ENCODE results near the gene SGMS1. TPM values are rescaled to one million over a fixed set of nuclear protein-coding genes. Genes with fewer than 3 reads are reported as not detected.

SGMS1 gene
- total and polyA plus RNA-seq, 2 donors (not counting 1 experiment from before 2014, with no cell fraction given): 10.0 to 43.5 TPM

GRCh38 chr10:50565301-50566083 is 58.3 kb downstream of the SGMS1 start:
- H3K4me3 Mint-ChIP-seq: no peak overlapping the region
- Histone ChIP-seq H3K4me3 (ENCODE audit: control extremely low read depth in 1 of 5, extremely low read depth in 1 of 5, insufficient read depth in 1 of 5, low read depth in 2 of 5, low read length in 4 of 5) (no peak overlapping the region), H3K4me1 (ENCODE audit: control insufficient read depth in 2 of 2, insufficient read depth in 2 of 2, low read length in 2 of 2) (no peaks in the 10 kb centered on the region), H2AFZ (ENCODE audit: insufficient read depth, low read depth, low read length, poor library complexity, severe bottlenecking) (no peak overlapping the region), H3K27ac (ENCODE audit: low read length in 2 of 2) (no peak overlapping the region), H4K20me1 (ENCODE audit: control insufficient read depth, insufficient read depth, low read length, poor library complexity, severe bottlenecking) (peaks cover 48% of the 10 kb centered on the region), H3K36me3 (replicated peaks in 1 of 2; ENCODE audit: control extremely low read depth in 1 of 2, control insufficient read depth in 1 of 2, extremely low read depth in 1 of 2, insufficient read depth in 2 of 2, low read length in 1 of 2) (peaks cover 3 to 6% of the 10 kb centered on the region in 2 experiments), H3K9me3 (ENCODE audit: control extremely low read depth in 1 of 3, control insufficient read depth in 2 of 3, insufficient read depth in 1 of 3, low read length in 2 of 3) (no peaks in the 10 kb centered on the region), H3K9ac (ENCODE audit: low read length) (no peak overlapping the region), H3K79me2 (ENCODE audit: control insufficient read depth, insufficient read depth, low read length) (peaks cover 79% of the 10 kb centered on the region), H3K27me3 (replicated peaks in 1 of 4; ENCODE audit: control extremely low read depth in 1 of 4, control insufficient read depth in 3 of 4, insufficient read depth in 4 of 4, low read length in 3 of 4) (no peaks in the 10 kb centered on the region), H3K4me2 (replicated peaks; ENCODE audit: low read depth, low read length, poor library complexity, severe bottlenecking) (no peak overlapping the region)
- H3K9me3 Mint-ChIP-seq (ENCODE audit: insufficient read depth): no peaks in the 10 kb centered on the region
- TF ChIP-seq EZH2 (IDR thresholded peaks at IDR 0.05; ENCODE audit: borderline replicate concordance, insufficient read depth, low read depth, low read length, poor library complexity, severe bottlenecking): no peak
- no peak for TF ChIP-seq CTCF (IDR thresholded peaks at IDR 0.05)
- no peak overlapping the region for H3K27ac Mint-ChIP-seq
- H3K27me3 Mint-ChIP-seq: no peaks in the 10 kb centered on the region
- H3K4me1 Mint-ChIP-seq: peaks cover 6% of the 10 kb centered on the region
- DNase-seq: no peak
- POLR2A ChIA-PET: interaction anchor here (0.6 kb wide), 1 partner anchor 63 kb away, joined by 9 read pairs; no protein-coding TSS in a partner anchor
- CTCF ChIA-PET: no interaction called here
- ATAC-seq (ENCODE audit: low read depth): no peak
- 100% methylated on average over 8 of the region's 9 CpGs for WGBS (ENCODE audit: insufficient coverage)
- intact Hi-C loops (cut with micrococcal nuclease): no loop called here

DNA sequence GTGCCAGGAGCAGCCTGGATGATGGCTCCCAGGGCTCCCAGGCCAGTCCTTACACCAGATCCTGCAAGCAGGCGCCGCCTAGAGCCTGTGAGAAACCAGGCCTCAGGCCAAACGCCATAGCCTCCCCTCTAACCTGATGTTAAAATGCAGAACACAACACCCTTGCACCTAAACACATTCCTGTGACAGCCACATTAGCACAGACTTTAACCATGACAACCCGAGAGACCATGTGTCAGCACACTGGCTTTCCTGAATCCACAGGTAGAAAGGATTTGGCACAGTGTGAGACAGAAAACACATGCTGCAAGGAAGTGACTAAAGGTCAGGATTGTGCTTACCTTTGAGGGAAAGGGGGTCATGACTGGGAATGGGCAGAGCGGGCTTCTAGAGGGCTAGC is 59.9 kb downstream of the SGMS1 start:
- Histone ChIP-seq H3K9ac (ENCODE audit: low read length) (no peak overlapping the region), H3K27me3 (replicated peaks in 1 of 4; ENCODE audit: control extremely low read depth in 1 of 4, control insufficient read depth in 3 of 4, insufficient read depth in 4 of 4, low read length in 3 of 4) (no peaks in the 10 kb centered on the region), H3K9me3 (ENCODE audit: control extremely low read depth in 1 of 3, control insufficient read depth in 2 of 3, insufficient read depth in 1 of 3, low read length in 2 of 3) (no peaks in the 10 kb centered on the region), H3K27ac (ENCODE audit: low read length in 2 of 2) (no peak overlapping the region), H3K36me3 (replicated peaks in 1 of 2; ENCODE audit: control extremely low read depth in 1 of 2, control insufficient read depth in 1 of 2, extremely low read depth in 1 of 2, insufficient read depth in 2 of 2, low read length in 1 of 2) (peaks cover 3 to 6% of the 10 kb centered on the region in 2 experiments), H3K4me1 (ENCODE audit: control insufficient read depth in 2 of 2, insufficient read depth in 2 of 2, low read length in 2 of 2) (no peaks in the 10 kb centered on the region), H4K20me1 (ENCODE audit: control insufficient read depth, insufficient read depth, low read length, poor library complexity, severe bottlenecking) (peaks cover 44% of the 10 kb centered on the region), H2AFZ (ENCODE audit: insufficient read depth, low read depth, low read length, poor library complexity, severe bottlenecking) (no peak overlapping the region), H3K79me2 (ENCODE audit: control insufficient read depth, insufficient read depth, low read length) (peaks cover 66% of the 10 kb centered on the region), H3K4me2 (replicated peaks; ENCODE audit: low read depth, low read length, poor library complexity, severe bottlenecking) (no peak overlapping the region), H3K4me3 (ENCODE audit: control extremely low read depth in 1 of 5, extremely low read depth in 1 of 5, insufficient read depth in 1 of 5, low read depth in 2 of 5, low read length in 4 of 5) (no peak overlapping the region)
- TF ChIP-seq EZH2 (IDR thresholded peaks at IDR 0.05; ENCODE audit: borderline replicate concordance, insufficient read depth, low read depth, low read length, poor library complexity, severe bottlenecking): no peak
- no peak for TF ChIP-seq CTCF (IDR thresholded peaks at IDR 0.05)
- WGBS (ENCODE audit: insufficient coverage): 100% methylated on average over 4 of the region's 5 CpGs
- no peaks in the 10 kb centered on the region for H3K27me3 Mint-ChIP-seq
- no peaks in the 10 kb centered on the region for H3K9me3 Mint-ChIP-seq (ENCODE audit: insufficient read depth)
- ChIA-PET POLR2A (no interaction called here), CTCF (no interaction called here)
- intact Hi-C loops (cut with micrococcal nuclease): no loop called here
- H3K4me1 Mint-ChIP-seq: peaks cover 15% of the 10 kb centered on the region
- ATAC-seq (ENCODE audit: low read depth) (no peak), DNase-seq (no peak)
- H3K4me3 Mint-ChIP-seq: no peak overlapping the region
- H3K27ac Mint-ChIP-seq: no peak overlapping the region
